Pericardium fibroblast (primary cell): ENCODE data around the gene STX1A. TPM values are rescaled to one million over a fixed set of nuclear protein-coding genes. Genes with fewer than 3 reads are reported as not detected.

Experiments used
- total RNA-seq: library from RNA; depleted of rRNA; stranded (reverse); fragments of >200 nt; gene quantifications from 2 replicates; pipeline ENCODE4 v1.2.3, GENCODE V29; 2015

The STX1A gene
- total RNA-seq, result 10.2 and 11.8 TPM in 2 replicates

GRCh38 chr7:73718905-73719805 lies at the start of gene STX1A:
Gene STX1A (minus strand): TSS chr7:73719669. CDS start chr7:73719631, 38 bp downstream.

DNA sequence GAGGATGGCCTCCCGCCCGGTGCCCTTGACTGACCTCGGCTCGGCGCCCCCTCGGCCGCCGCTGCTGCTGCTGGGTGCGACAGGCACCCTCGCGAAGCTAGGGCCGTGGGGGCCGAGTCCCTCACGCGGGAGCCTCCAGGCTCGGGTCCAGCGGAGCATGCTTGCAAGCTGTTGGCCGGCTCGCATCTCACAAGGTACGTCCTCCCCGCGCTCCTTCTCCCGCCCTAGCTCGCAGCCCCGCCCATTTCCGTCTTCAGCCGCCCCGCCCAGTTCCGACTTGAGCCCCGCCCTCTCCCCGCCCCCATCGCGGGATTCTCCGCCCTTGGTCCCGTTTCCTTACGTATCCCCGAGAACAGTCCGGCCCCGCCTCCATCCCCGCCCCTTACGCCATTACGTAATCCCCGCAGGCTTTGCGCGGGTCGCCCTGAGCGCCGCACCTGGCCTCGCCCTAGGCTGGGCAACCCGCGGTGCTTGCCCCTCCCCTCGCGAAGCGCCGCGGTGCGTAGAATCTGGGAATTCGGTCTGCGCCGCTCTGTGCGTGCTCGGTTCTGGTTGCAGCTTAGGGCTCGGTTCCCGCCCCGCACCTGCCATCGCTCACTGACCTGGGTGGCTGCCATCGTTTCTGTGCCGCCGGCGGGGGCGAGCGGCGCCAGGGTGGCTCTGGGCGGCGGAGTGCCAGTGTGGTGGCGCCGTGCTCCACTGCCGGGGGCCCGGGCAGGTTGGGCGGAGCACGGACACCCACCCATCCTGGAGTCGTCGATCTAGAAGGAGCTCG lies 19.3 kb upstream of the STX1A start, which contains the start of gene ABHD11:
Gene ABHD11, minus strand, starts transcription at position 191 of the 775 bp plus-strand sequence. Its CDS starts 32 bp downstream, at position 159.

GRCh38 chr7:73683056-73683787 lies 36.2 kb downstream of the STX1A start, which contains the start of the genes BUD23 and DNAJC30:
Gene BUD23 (plus strand): TSS chr7:73683597. CDS start chr7:73683626, 29 bp downstream.
Gene DNAJC30 (minus strand): TSS chr7:73683453. CDS start chr7:73683423, 30 bp downstream.

DNA sequence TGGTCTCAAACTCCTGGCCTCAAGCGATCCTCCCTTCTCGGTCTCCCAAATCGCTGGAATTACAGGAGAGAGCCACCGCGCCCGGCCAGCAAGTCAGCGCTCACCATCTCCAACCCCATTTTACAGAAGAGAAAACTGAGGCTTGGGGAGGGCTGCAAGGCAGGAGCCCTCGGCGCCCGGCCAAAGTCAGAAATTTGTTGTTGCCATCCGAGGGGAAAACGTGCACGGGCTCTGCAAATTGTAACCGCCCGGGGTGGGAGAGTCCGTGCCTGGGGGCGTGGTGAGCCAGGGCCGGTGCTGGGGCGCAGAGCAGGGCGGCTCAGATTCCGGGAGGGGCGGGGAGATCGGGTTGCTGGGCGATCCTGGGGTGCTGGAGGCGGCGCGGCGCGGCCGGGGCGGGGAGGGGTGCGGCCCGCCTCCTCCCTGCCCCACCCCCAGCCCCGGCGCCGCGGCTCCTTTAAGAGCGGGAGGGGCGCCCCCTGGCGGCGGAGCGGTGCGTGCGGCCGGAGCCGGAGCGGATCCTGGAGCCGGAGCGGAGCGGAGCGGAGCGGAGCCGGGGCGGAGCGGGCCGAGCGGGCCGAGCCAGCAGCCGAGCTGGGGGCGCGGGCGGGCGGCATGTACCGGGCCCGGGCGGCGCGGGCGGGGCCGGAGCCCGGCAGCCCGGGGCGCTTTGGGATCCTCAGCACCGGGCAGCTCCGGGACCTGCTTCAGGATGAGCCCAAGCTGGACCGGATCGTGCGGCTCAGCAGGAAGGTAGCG lies 51.9 kb downstream of the STX1A start, which contains the start of gene VPS37D:
Gene VPS37D, plus strand, starts transcription at position 488 of the 759 bp plus-strand sequence. Its CDS starts 128 bp downstream, at position 616.

Other genes with a start within 250 kb of the STX1A start
- 32.3 and 36.6 TPM in 2 replicates for gene BAZ1B, start 197.4 kb downstream of the STX1A start, total RNA-seq
- gene BCL7B, start 162.0 kb downstream of the STX1A start, total RNA-seq, result 20.1 and 37.5 TPM in 2 replicates
- gene TBL2, start 141.1 kb downstream of the STX1A start, total RNA-seq, result 48.5 and 76.3 TPM in 2 replicates
- 0.34 TPM in 1 of 2 replicates, not detected in the other for gene MLXIPL, start 95.1 kb downstream of the STX1A start, total RNA-seq
- gene VPS37D, start 51.8 kb downstream of the STX1A start, total RNA-seq, result 4.1 and 7.0 TPM in 2 replicates
- gene DNAJC30, start 36.2 kb downstream of the STX1A start, total RNA-seq, result 3.2 and 6.7 TPM in 2 replicates
- gene BUD23, start 36.1 kb downstream of the STX1A start, total RNA-seq, result 31.6 and 45.7 TPM in 2 replicates
- gene ABHD11, start 19.1 kb upstream of the STX1A start, total RNA-seq, result 9.6 and 11.0 TPM in 2 replicates
- gene CLDN3, start 50.6 kb upstream of the STX1A start, total RNA-seq, result not detected in 2 replicates
- 0.23 and 0.68 TPM in 2 replicates for gene CLDN4, start 111.3 kb upstream of the STX1A start, total RNA-seq
- gene METTL27, start 122.8 kb upstream of the STX1A start, total RNA-seq, result 1.6 and 7.0 TPM in 2 replicates
- gene TMEM270, start 141.5 kb upstream of the STX1A start, total RNA-seq, result not detected in 2 replicates